ENCODE results near the gene CHSY1. TPM values are rescaled to one million over a fixed set of nuclear protein-coding genes. Genes with fewer than 3 reads are reported as not detected.

Gene CHSY1
- total RNA-seq, 1 experiment from 2014 or later: 11.4 TPM

- Histone ChIP-seq H3K4me1 (ENCODE audit: low read length) (peaks cover 42% of the 10 kb centered on the region), H3K4me2 (ENCODE audit: low read depth, low read length, poor library complexity, severe bottlenecking) (no peak overlapping the region)
Observed at GRCh38 chr15:101244889-101245668, 6.8 kb downstream of the CHSY1 start.

GRCh38 chr15:101244036-101244781 is 7.6 kb downstream of the CHSY1 start:
- peaks cover 39% of the 10 kb centered on the region for H3K4me1 ChIP-seq (ENCODE audit: low read length)

More at GRCh38 chr15:101244889-101245668, 6.8 kb downstream of the CHSY1 start:
- no peaks in the 10 kb centered on the region for H3K27me3 ChIP-seq (ENCODE audit: low read length)
- DNase-seq: no peak
- H3K4me3 ChIP-seq (ENCODE audit: low read length): no peak overlapping the region
- no peaks in the 10 kb centered on the region; the same call in 1 of the 2 replicates for H3K36me3 ChIP-seq (ENCODE audit: insufficient read depth, low read length)
- H4K20me1 ChIP-seq (ENCODE audit: insufficient read depth, low read depth, low read length): peaks cover 50% of the 10 kb centered on the region
- no peaks in the 10 kb centered on the region for H3K9me2 ChIP-seq (replicated peaks; ENCODE audit: insufficient read depth, low read length)
- peaks cover 48% of the 10 kb centered on the region for H3K79me2 ChIP-seq (ENCODE audit: low read length)
- H2AFZ ChIP-seq (ENCODE audit: low read length): no peak overlapping the region
- no peak overlapping the region for H3K9ac ChIP-seq (ENCODE audit: low read length)
- H3K27ac ChIP-seq (ENCODE audit: low read length): no peak overlapping the region
- H3K9me3 ChIP-seq (ENCODE audit: low read length): no peaks in the 10 kb centered on the region

GRCh38 chr15:101243420-101243819 is 8.4 kb downstream of the CHSY1 start:
- H3K79me2 ChIP-seq (ENCODE audit: low read length): peaks cover 58% of the 10 kb centered on the region
- H3K4me2 ChIP-seq (ENCODE audit: low read depth, low read length, poor library complexity, severe bottlenecking): no peak overlapping the region

More at GRCh38 chr15:101244036-101244781, 7.6 kb downstream of the CHSY1 start:
- H3K36me3 ChIP-seq (ENCODE audit: insufficient read depth, low read length): no peaks in the 10 kb centered on the region; the same call in 1 of the 2 replicates
- no peak for DNase-seq
- no peak overlapping the region for H3K9ac ChIP-seq (ENCODE audit: low read length)
- no peak overlapping the region for H2AFZ ChIP-seq (ENCODE audit: low read length)
- no peaks in the 10 kb centered on the region for H3K9me3 ChIP-seq (ENCODE audit: low read length)
- H3K79me2 ChIP-seq (ENCODE audit: low read length): peaks cover 53% of the 10 kb centered on the region
- H3K4me2 ChIP-seq (ENCODE audit: low read depth, low read length, poor library complexity, severe bottlenecking): no peak overlapping the region
- H3K9me2 ChIP-seq (replicated peaks; ENCODE audit: insufficient read depth, low read length): no peaks in the 10 kb centered on the region
- H3K27me3 ChIP-seq (ENCODE audit: low read length): no peaks in the 10 kb centered on the region
- no peak overlapping the region for H3K27ac ChIP-seq (ENCODE audit: low read length)
- no peak overlapping the region for H3K4me3 ChIP-seq (ENCODE audit: low read length)
- H4K20me1 ChIP-seq (ENCODE audit: insufficient read depth, low read depth, low read length): peaks cover 44% of the 10 kb centered on the region

GRCh38 chr15:101242999-101243336 is 8.9 kb downstream of the CHSY1 start:
- Histone ChIP-seq H3K9me3 (ENCODE audit: low read length) (no peaks in the 10 kb centered on the region), H3K36me3 (ENCODE audit: insufficient read depth, low read length) (no peaks in the 10 kb centered on the region), H3K4me3 (ENCODE audit: low read length) (no peak overlapping the region), H3K4me2 (ENCODE audit: low read depth, low read length, poor library complexity, severe bottlenecking) (peak overlapping the region; percentile 32), H3K27me3 (ENCODE audit: low read length) (no peaks in the 10 kb centered on the region), H3K9ac (ENCODE audit: low read length) (0 out of 2 replicates have a peak overlapping the region, but pooled peaks have one; percentile 7), H3K27ac (ENCODE audit: low read length) (no peak overlapping the region), H3K79me2 (ENCODE audit: low read length) (peaks cover 58% of the 10 kb centered on the region), H3K4me1 (ENCODE audit: low read length) (peaks cover 36% of the 10 kb centered on the region), H4K20me1 (ENCODE audit: insufficient read depth, low read depth, low read length) (peaks cover 39% of the 10 kb centered on the region), H2AFZ (ENCODE audit: low read length) (no peak overlapping the region), H3K9me2 (replicated peaks; ENCODE audit: insufficient read depth, low read length) (no peaks in the 10 kb centered on the region)
- DNase-seq: no peak

More at GRCh38 chr15:101243420-101243819, 8.4 kb downstream of the CHSY1 start:
- no peaks in the 10 kb centered on the region for H3K9me3 ChIP-seq (ENCODE audit: low read length)
- no peak for DNase-seq
- no peak overlapping the region for H2AFZ ChIP-seq (ENCODE audit: low read length)
- no peak overlapping the region for H3K9ac ChIP-seq (ENCODE audit: low read length)
- H3K36me3 ChIP-seq (ENCODE audit: insufficient read depth, low read length): no peaks in the 10 kb centered on the region; the same call in 1 of the 2 replicates
- peaks cover 39% of the 10 kb centered on the region for H3K4me1 ChIP-seq (ENCODE audit: low read length)
- H3K9me2 ChIP-seq (replicated peaks; ENCODE audit: insufficient read depth, low read length): no peaks in the 10 kb centered on the region
- H4K20me1 ChIP-seq (ENCODE audit: insufficient read depth, low read depth, low read length): peaks cover 44% of the 10 kb centered on the region
- H3K27ac ChIP-seq (ENCODE audit: low read length): no peak overlapping the region
- no peak overlapping the region for H3K4me3 ChIP-seq (ENCODE audit: low read length)
- H3K27me3 ChIP-seq (ENCODE audit: low read length): no peaks in the 10 kb centered on the region

GRCh38 chr15:101242160-101242998 is 9.5 kb downstream of the CHSY1 start:
- 0 out of 2 replicates have a peak overlapping the region, but pooled peaks have one; percentile 7 for H3K9ac ChIP-seq (ENCODE audit: low read length)
- H3K9me3 ChIP-seq (ENCODE audit: low read length): no peaks in the 10 kb centered on the region
- H3K36me3 ChIP-seq (ENCODE audit: insufficient read depth, low read length): no peaks in the 10 kb centered on the region
- no peak overlapping the region for H3K27ac ChIP-seq (ENCODE audit: low read length)
- peaks cover 33% of the 10 kb centered on the region for H4K20me1 ChIP-seq (ENCODE audit: insufficient read depth, low read depth, low read length)
- peaks cover 60% of the 10 kb centered on the region for H3K79me2 ChIP-seq (ENCODE audit: low read length)
- DNase-seq: peak; percentile 59
- H3K4me2 ChIP-seq (ENCODE audit: low read depth, low read length, poor library complexity, severe bottlenecking): peak overlapping the region; percentile 32
- no peak overlapping the region; the same call in 1 of the 2 replicates for H2AFZ ChIP-seq (ENCODE audit: low read length)
- H3K4me3 ChIP-seq (ENCODE audit: low read length): no peak overlapping the region
- no peaks in the 10 kb centered on the region for H3K9me2 ChIP-seq (replicated peaks; ENCODE audit: insufficient read depth, low read length)
- peaks cover 30% of the 10 kb centered on the region for H3K4me1 ChIP-seq (ENCODE audit: low read length)
- H3K27me3 ChIP-seq (ENCODE audit: low read length): no peaks in the 10 kb centered on the region

- peaks cover 13% of the 10 kb centered on the region for H4K20me1 ChIP-seq (ENCODE audit: insufficient read depth, low read depth, low read length)
- H3K9me3 ChIP-seq (ENCODE audit: low read length): no peaks in the 10 kb centered on the region
- DNase-seq: no peak
- H2AFZ ChIP-seq (ENCODE audit: low read length): no peak overlapping the region
- H3K27me3 ChIP-seq (ENCODE audit: low read length): no peaks in the 10 kb centered on the region
- H3K36me3 ChIP-seq (ENCODE audit: insufficient read depth, low read length): no peaks in the 10 kb centered on the region
- no peak overlapping the region for H3K27ac ChIP-seq (ENCODE audit: low read length)
- H3K4me3 ChIP-seq (ENCODE audit: low read length): no peak overlapping the region
- H3K9me2 ChIP-seq (replicated peaks; ENCODE audit: insufficient read depth, low read length): no peaks in the 10 kb centered on the region
- peaks cover 61% of the 10 kb centered on the region for H3K79me2 ChIP-seq (ENCODE audit: low read length)
- no peak overlapping the region for H3K4me2 ChIP-seq (ENCODE audit: low read depth, low read length, poor library complexity, severe bottlenecking)
- H3K9ac ChIP-seq (ENCODE audit: low read length): no peak overlapping the region
- H3K4me1 ChIP-seq (ENCODE audit: low read length): peaks cover 17% of the 10 kb centered on the region
Observed at GRCh38 chr15:101240358-101240757, 11.5 kb downstream of the CHSY1 start.

GRCh38 chr15:101239724-101240136 is 12.1 kb downstream of the CHSY1 start:
- Histone ChIP-seq H3K9me2 (replicated peaks; ENCODE audit: insufficient read depth, low read length) (no peaks in the 10 kb centered on the region), H3K79me2 (ENCODE audit: low read length) (peaks cover 55% of the 10 kb centered on the region), H2AFZ (ENCODE audit: low read length) (no peak overlapping the region), H3K4me2 (ENCODE audit: low read depth, low read length, poor library complexity, severe bottlenecking) (no peak overlapping the region), H4K20me1 (ENCODE audit: insufficient read depth, low read depth, low read length) (peaks cover 7% of the 10 kb centered on the region; the same call in 1 of the 2 replicates), H3K4me3 (ENCODE audit: low read length) (no peak overlapping the region), H3K9ac (ENCODE audit: low read length) (no peak overlapping the region), H3K4me1 (ENCODE audit: low read length) (peaks cover 17% of the 10 kb centered on the region), H3K9me3 (ENCODE audit: low read length) (no peaks in the 10 kb centered on the region), H3K36me3 (ENCODE audit: insufficient read depth, low read length) (no peaks in the 10 kb centered on the region), H3K27me3 (ENCODE audit: low read length) (no peaks in the 10 kb centered on the region), H3K27ac (ENCODE audit: low read length) (no peak overlapping the region)
- DNase-seq: no peak

Data from Karpas-422 (cell line).